NCI-H1417 treated with DMSO at 0.1 percent for 48 hours (cell line): ENCODE data around the gene TSHR.

Experiments used
- DNase-seq: peaks from one replicate; lab custom pipeline; 2025; lab: John Stamatoyannopoulos, UW

TSHR gene

GRCh38 chr14:81179631-81180030 lies 224.2 kb downstream of the TSHR start:
- no peak for DNase-seq

- DNase-seq: no peak
These were observed 232.6 kb downstream of the TSHR start for GRCh38 chr14:81187832-81188522.

GRCh38 chr14:81192594-81192993 lies 237.2 kb downstream of the TSHR start:
- no peak for DNase-seq

- no peak for DNase-seq
These were observed 238.7 kb downstream of the TSHR start for GRCh38 chr14:81193924-81194633.
